Ishikawa (cell line): ENCODE results near the gene ALDH1B1.

Source experiments
- CEBPB ChIP-seq: IDR thresholded peaks from 2 replicates; pipeline ENCODE4 v1.6.1; 2012
- CREB1 ChIP-seq: IDR thresholded peaks from 2 replicates; pipeline ENCODE4 v1.6.1; 2012; ENCODE audit warnings: low read depth
- EGR1 ChIP-seq: IDR thresholded peaks from 2 replicates; pipeline ENCODE4 v1.6.1; 2012
- EP300 ChIP-seq: IDR thresholded peaks from 2 replicates; pipeline ENCODE4 v1.6.1; 2012; ENCODE audit warnings: borderline replicate concordance
- FOXM1 ChIP-seq: IDR thresholded peaks from 2 replicates; pipeline ENCODE4 v1.6.1; 2012; ENCODE audit warnings: low read depth, borderline replicate concordance
- MAX ChIP-seq: IDR thresholded peaks from 2 replicates; pipeline ENCODE4 v1.6.1; 2012
- NFIC ChIP-seq: IDR thresholded peaks from 2 replicates; pipeline ENCODE4 v1.6.1; 2012
- RAD21 ChIP-seq: IDR thresholded peaks from 2 replicates; pipeline ENCODE4 v1.6.1; 2012; ENCODE audit warnings: low read depth
- TAF1 ChIP-seq: IDR thresholded peaks from 2 replicates; pipeline ENCODE4 v1.6.1; 2012; ENCODE audit warnings: low read depth, mild to moderate bottlenecking
- TCF12 ChIP-seq: IDR thresholded peaks from 2 replicates; pipeline ENCODE4 v1.6.1; 2012; ENCODE audit warnings: low read depth
- TEAD4 ChIP-seq: IDR thresholded peaks from 2 replicates; pipeline ENCODE4 v1.6.1; 2012
- YY1 ChIP-seq: IDR thresholded peaks from 2 replicates; pipeline ENCODE4 v1.6.1; 2012; ENCODE audit warnings: low read depth
- ZBTB7A ChIP-seq: IDR thresholded peaks from 2 replicates; pipeline ENCODE4 v1.6.1; 2012; ENCODE audit warnings: low read depth
- TF ChIP-seq, protein P1 (sequence below): IDR thresholded peaks from 2 replicates; pipeline ENCODE4 v1.6.1; 2012; ENCODE audit warnings: low read depth, mild to moderate bottlenecking
- TF ChIP-seq, protein P2 (sequence below): IDR thresholded peaks from 2 replicates; pipeline ENCODE4 v1.6.1; 2012

Gene ALDH1B1

GRCh38 chr9:38360839-38361472, 31.5 kb upstream of the ALDH1B1 start:
- TF ChIP-seq NFIC (no peak), FOXM1 (no peak), TAF1 (no peak), YY1 (no peak), TEAD4 (0 out of 2 replicates have a peak, but pooled peaks have one; percentile 24), CREB1 (no peak)
- TF ChIP-seq, protein P1, sequence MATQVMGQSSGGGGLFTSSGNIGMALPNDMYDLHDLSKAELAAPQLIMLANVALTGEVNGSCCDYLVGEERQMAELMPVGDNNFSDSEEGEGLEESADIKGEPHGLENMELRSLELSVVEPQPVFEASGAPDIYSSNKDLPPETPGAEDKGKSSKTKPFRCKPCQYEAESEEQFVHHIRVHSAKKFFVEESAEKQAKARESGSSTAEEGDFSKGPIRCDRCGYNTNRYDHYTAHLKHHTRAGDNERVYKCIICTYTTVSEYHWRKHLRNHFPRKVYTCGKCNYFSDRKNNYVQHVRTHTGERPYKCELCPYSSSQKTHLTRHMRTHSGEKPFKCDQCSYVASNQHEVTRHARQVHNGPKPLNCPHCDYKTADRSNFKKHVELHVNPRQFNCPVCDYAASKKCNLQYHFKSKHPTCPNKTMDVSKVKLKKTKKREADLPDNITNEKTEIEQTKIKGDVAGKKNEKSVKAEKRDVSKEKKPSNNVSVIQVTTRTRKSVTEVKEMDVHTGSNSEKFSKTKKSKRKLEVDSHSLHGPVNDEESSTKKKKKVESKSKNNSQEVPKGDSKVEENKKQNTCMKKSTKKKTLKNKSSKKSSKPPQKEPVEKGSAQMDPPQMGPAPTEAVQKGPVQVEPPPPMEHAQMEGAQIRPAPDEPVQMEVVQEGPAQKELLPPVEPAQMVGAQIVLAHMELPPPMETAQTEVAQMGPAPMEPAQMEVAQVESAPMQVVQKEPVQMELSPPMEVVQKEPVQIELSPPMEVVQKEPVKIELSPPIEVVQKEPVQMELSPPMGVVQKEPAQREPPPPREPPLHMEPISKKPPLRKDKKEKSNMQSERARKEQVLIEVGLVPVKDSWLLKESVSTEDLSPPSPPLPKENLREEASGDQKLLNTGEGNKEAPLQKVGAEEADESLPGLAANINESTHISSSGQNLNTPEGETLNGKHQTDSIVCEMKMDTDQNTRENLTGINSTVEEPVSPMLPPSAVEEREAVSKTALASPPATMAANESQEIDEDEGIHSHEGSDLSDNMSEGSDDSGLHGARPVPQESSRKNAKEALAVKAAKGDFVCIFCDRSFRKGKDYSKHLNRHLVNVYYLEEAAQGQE, result no peak

DNA sequence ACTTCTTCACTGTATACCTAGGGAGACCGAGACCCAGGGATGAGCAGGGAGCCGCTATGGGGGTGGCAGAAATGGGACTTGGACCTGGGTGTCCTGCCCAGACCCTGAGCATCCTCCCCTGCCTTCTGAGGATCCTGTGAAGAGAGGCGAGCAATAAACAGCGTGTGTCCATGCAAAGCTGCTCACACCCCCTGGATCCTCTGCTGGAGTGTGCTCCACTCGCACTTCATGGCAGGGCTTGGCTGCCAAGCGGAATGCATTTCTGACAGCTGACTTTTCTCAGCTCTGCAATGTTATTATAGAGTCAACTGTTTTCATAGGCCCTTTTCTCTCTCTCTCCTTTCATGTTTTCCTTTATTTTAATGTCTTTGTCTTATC, 31.0 kb upstream of the ALDH1B1 start:
- TF ChIP-seq FOXM1 (no peak), CEBPB (no peak), MAX (no peak), TAF1 (no peak), RAD21 (no peak), EP300 (no peak), TCF12 (no peak), TEAD4 (no peak)
- TF ChIP-seq, protein P1, result no peak

DNA sequence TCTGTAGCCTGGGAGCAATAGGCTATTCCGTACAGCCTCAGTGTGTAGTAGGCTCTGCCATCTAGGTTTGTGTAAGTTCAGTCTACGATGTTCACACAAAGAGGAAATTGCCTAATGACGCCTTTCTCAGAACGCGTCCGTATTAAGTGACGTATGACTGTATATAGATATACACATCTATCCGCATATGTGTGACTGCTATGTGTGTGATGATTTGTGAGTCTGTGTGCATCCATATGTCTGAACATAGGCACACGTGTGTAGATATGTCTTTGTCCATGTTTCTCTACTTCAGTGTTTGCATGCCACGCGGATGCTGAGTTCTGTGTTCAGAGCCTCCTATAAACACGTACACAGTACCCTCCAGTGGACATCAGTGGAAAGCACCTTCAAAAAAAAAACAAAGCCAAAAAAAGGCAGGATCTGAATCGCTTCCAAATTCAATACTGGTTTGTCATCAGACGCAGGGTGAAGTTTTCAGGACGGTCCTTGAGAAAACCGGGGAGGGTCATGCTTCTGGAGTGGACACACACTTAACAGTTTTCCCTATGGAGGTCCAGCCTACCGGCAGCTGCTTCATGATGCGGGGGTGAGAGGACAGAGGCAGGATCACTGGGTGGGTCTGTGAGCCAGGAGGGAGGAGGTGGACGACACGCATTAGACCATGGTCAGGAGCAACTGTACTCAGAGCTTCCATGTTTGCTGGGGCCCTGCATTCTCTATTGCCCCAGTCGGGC, 29.5 kb upstream of the ALDH1B1 start:
- peak; percentile 87 for TF ChIP-seq RAD21
- no peak for TF ChIP-seq EP300

- TF ChIP-seq CREB1 (no peak), ZBTB7A (no peak), CEBPB (no peak), TEAD4 (no peak), TAF1 (no peak), YY1 (no peak), NFIC (no peak), EGR1 (no peak), RAD21 (no peak), TCF12 (no peak), MAX (no peak), FOXM1 (no peak), EP300 (no peak)
- TF ChIP-seq, protein P1, result no peak
- TF ChIP-seq, protein P2, sequence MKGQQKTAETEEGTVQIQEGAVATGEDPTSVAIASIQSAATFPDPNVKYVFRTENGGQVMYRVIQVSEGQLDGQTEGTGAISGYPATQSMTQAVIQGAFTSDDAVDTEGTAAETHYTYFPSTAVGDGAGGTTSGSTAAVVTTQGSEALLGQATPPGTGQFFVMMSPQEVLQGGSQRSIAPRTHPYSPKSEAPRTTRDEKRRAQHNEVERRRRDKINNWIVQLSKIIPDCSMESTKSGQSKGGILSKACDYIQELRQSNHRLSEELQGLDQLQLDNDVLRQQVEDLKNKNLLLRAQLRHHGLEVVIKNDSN, result no peak
These were observed 28.9 kb upstream of the ALDH1B1 start for GRCh38 chr9:38363589-38363925.

- TF ChIP-seq NFIC (no peak), EP300 (no peak), ZBTB7A (no peak), CREB1 (no peak), TAF1 (no peak), RAD21 (no peak), CEBPB (no peak), EGR1 (no peak), TEAD4 (no peak), FOXM1 (no peak)
- TF ChIP-seq, protein P1, result no peak
- TF ChIP-seq, protein P2, result no peak
These were observed 24.6 kb upstream of the ALDH1B1 start for GRCh38 chr9:38367898-38368297.
